ENCODE data around the gene GMNN.

- TF ChIP-seq GATA2 (IDR thresholded peaks at IDR 0.05; ENCODE audit: low read depth, low read length) (no peak), GATA3 (IDR thresholded peaks at IDR 0.05; ENCODE audit: low read depth, low read length) (no peak)
These were observed 11.2 kb upstream of the GMNN start for GRCh38 chr6:24763578-24763977.

All from SH-SY5Y (cell line).